K562 (cell line): ENCODE measurements around the gene UGT1A9. TPM values are rescaled to one million over a fixed set of nuclear protein-coding genes. Genes with fewer than 3 reads are reported as not detected.

Experiments used
- ATAC-seq: fragments of 200-7000 bp; cut with Tn5 transposase; 3 replicates; pipeline ENCODE4 v1.9.1; 2020; ENCODE audit warnings: moderate library complexity
- BruUV-seq: library from RNA; stranded (reverse); fragments of 400-500 nt; replicated peaks from 2 replicates; lab custom pipeline; 2021; lab: Mats Ljungman, UMichigan
- CTCF ChIA-PET: fragments of 300-600 bp; formaldehyde crosslinking; extraction: SDS; loops from one replicate; lab custom pipeline; 2021; ENCODE audit warnings: low intra/inter-chr PET ratio; lab: Yijun Ruan, JAX
- POLR2A ChIA-PET: fragments of 300-600, 350-650 bp; sonication (Branson Sonifier 250); formaldehyde crosslinking; extraction: SDS; loops from one replicate; lab custom pipeline; 2021; ENCODE audit warnings: antibody characterized with exemption, inconsistent platforms; lab: Yijun Ruan, JAX
- DNase-seq, 4 experiments: peaks; one replicate each; pipeline versions ENCODE4 v3.0.0 to v3.0.0-alpha.2; 2011 to 2018; ENCODE audit warnings: low spot score in 3 of 4, mixed read lengths in 3 of 4; ENCODE audit errors: extremely low read depth in 1 of 4
- FAIRE-seq: peaks from 2 replicates; lab custom pipeline; 2011; peaks lifted over from hg19 to GRCh38; lab: Jason Lieb, UNC
- H2AFZ ChIP-seq: 2 replicates; pipeline ENCODE4 v1.6.0; 2011; ENCODE audit warnings: low read depth, low read length, control low read depth, inconsistent platforms
- H3K27ac ChIP-seq: fragments of 200-600 bp; 3 replicates; pipeline ENCODE4 v1.8.0; 2011; ENCODE audit warnings: low read depth, mild to moderate bottlenecking, control low read depth, inconsistent platforms, low read length, moderate library complexity, mixed read lengths; ENCODE audit errors: extremely low read depth
- H3K27me3 ChIP-seq, 2 experiments: fragments of 300-600 bp in 1 of 2; 2 replicates in 1 of 2; 3 replicates in 1 of 2; pipeline versions ENCODE4 v1.6.0 to v1.8.0; 2011; ENCODE audit warnings: inconsistent platforms in 2 of 2, low read length in 2 of 2, mild to moderate bottlenecking in 1 of 2, mixed read lengths in 1 of 2, moderate library complexity in 1 of 2; ENCODE audit not compliant: control insufficient read depth in 2 of 2, insufficient read depth in 2 of 2
- H3K36me3 ChIP-seq: fragments of 300-600 bp; 3 replicates; pipeline ENCODE4 v1.8.0; 2011; ENCODE audit warnings: mild to moderate bottlenecking, low read length, inconsistent platforms; ENCODE audit not compliant: control insufficient read depth, insufficient read depth
- H3K4me1 ChIP-seq, 2 experiments: fragments of 200-600 bp in 1 of 2; replicated peaks in 1 of 2; 2 replicates in 1 of 2; 3 replicates in 1 of 2; pipeline versions ENCODE4 v1.5.1 to v1.8.0; 2011; ENCODE audit warnings: inconsistent platforms in 2 of 2, low read length in 2 of 2, mild to moderate bottlenecking in 1 of 2, mixed read lengths in 1 of 2, moderate library complexity in 1 of 2; ENCODE audit not compliant: control insufficient read depth in 2 of 2, insufficient read depth in 2 of 2
- H3K4me2 ChIP-seq: 2 replicates; pipeline ENCODE4 v1.6.1; 2011; ENCODE audit warnings: low read length, control low read depth, inconsistent platforms, mixed read lengths; ENCODE audit not compliant: insufficient read depth
- H3K4me3 ChIP-seq: fragments of 200-600 bp; sonication (generic), shearing (Covaris generic); 2 replicates; pipeline ENCODE4 v1.5.1; 2016; ENCODE audit warnings: control low read depth, inconsistent platforms
- H3K79me2 ChIP-seq: fragments of 200-600 bp; 3 replicates; pipeline ENCODE4 v1.8.0; 2011; ENCODE audit warnings: low read length, inconsistent platforms; ENCODE audit not compliant: control insufficient read depth, insufficient read depth
- H3K9ac ChIP-seq, 2 experiments: 2 replicates each; pipeline versions ENCODE4 v1.6.0 to v1.6.1; 2011; ENCODE audit warnings: low read depth in 2 of 2, low read length in 2 of 2, control low read depth in 1 of 2, inconsistent platforms in 1 of 2, mild to moderate bottlenecking in 1 of 2, mixed read lengths in 1 of 2; ENCODE audit not compliant: insufficient read depth in 1 of 2
- H3K9me1 ChIP-seq: one replicate; pipeline ENCODE4 v1.6.0; 2011; ENCODE audit warnings: inconsistent platforms, mild to moderate bottlenecking, low read length, moderate library complexity; ENCODE audit not compliant: control insufficient read depth, insufficient read depth
- H3K9me3 ChIP-seq: replicated peaks from 2 replicates; pipeline ENCODE4 v1.5.1; 2011; ENCODE audit warnings: low read depth, low read length, inconsistent platforms; ENCODE audit not compliant: control insufficient read depth, insufficient read depth
- H4K20me1 ChIP-seq: replicated peaks from 2 replicates; pipeline ENCODE4 v1.6.1; 2011; ENCODE audit warnings: low read length, inconsistent platforms, mixed read lengths; ENCODE audit not compliant: control insufficient read depth, insufficient read depth
- BCOR ChIP-seq: fragments of 450-650 bp; IDR thresholded peaks from 2 replicates; pipeline ENCODE4 v1.6.1; 2016
- CEBPG ChIP-seq, 3 experiments: fragments of 200-800 bp in 1 of 3; sonication (Bioruptor generic) in 1 of 3; sonication (generic) in 1 of 3; formaldehyde crosslinking in 1 of 3; IDR thresholded peaks in 2 of 3; conservative IDR thresholded peaks in 1 of 3; 2 replicates each; pipeline versions ENCODE4 v1.6.1 to v1.8.0; 2016 to 2022; ENCODE audit warnings: missing compliant biosample characterization in 2 of 3, missing genetic modification characterization in 2 of 3, mild to moderate bottlenecking in 1 of 3, missing genetic modification reagents in 1 of 3
- CHD4 ChIP-seq: fragments of 200-600 bp; sonication (generic); IDR thresholded peaks from 3 replicates; pipeline ENCODE4 v1.6.1; 2012; ENCODE audit warnings: low read depth, mild to moderate bottlenecking, mixed read lengths, low read length, inconsistent platforms; ENCODE audit not compliant: insufficient read depth, insufficient replicate concordance, poor library complexity, severe bottlenecking
- KAT8 ChIP-seq: fragments of 450-650 bp; IDR thresholded peaks from 2 replicates; pipeline ENCODE4 v1.6.1; 2016; ENCODE audit warnings: low read depth, mild to moderate bottlenecking
- MXI1 ChIP-seq: IDR thresholded peaks from 2 replicates; pipeline ENCODE4 v1.6.1; 2011; ENCODE audit warnings: low read depth, mild to moderate bottlenecking, improper control_type of control experiment, low read length
- NR4A1 ChIP-seq, 2 experiments: fragments of 250-450 bp in 1 of 2; fragments of 450-650 bp in 1 of 2; sonication (Bioruptor Pico) in 1 of 2; IDR thresholded peaks; 2 replicates each; pipeline versions ENCODE4 v1.4.0 to v1.6.1; 2016 to 2020; ENCODE audit warnings: mild to moderate bottlenecking in 2 of 2, missing compliant biosample characterization in 1 of 2, missing genetic modification characterization in 1 of 2, moderate library complexity in 1 of 2
- NRF1 ChIP-seq, 2 experiments: fragments of 450-650 bp; IDR thresholded peaks in 1 of 2; conservative IDR thresholded peaks in 1 of 2; 2 replicates each; pipeline ENCODE4 v1.6.1; 2014; ENCODE audit warnings: mild to moderate bottlenecking in 2 of 2
- RFX1 ChIP-seq: fragments of 450-650 bp; IDR thresholded peaks from 2 replicates; pipeline ENCODE4 v1.6.1; 2016; ENCODE audit warnings: mild to moderate bottlenecking, moderate library complexity
- SREBF1 ChIP-seq: fragments of 150-350 bp; IDR thresholded peaks from 2 replicates; pipeline ENCODE4 v1.6.1; 2014; ENCODE audit warnings: antibody characterized with exemption, low read depth, low read length, borderline replicate concordance
- SRSF1 ChIP-seq: fragments of 200-400 bp; formaldehyde crosslinking; IDR thresholded peaks from 2 replicates; pipeline ENCODE4 v1.6.1; 2017; ENCODE audit warnings: mild to moderate bottlenecking, low read depth, low read length, moderate library complexity
- ZKSCAN3 ChIP-seq: fragments of 250-450 bp; sonication (Bioruptor Pico); IDR thresholded peaks from 2 replicates; pipeline ENCODE4 v1.4.0; 2020
- ZNF146 ChIP-seq: IDR thresholded peaks from one replicate; pipeline ENCODE4 v1.6.1; 2018; ENCODE audit warnings: missing compliant biosample characterization; ENCODE audit not compliant: unreplicated experiment
- ZNF324 ChIP-seq: fragments of 250-450 bp; sonication (Bioruptor Pico); IDR thresholded peaks from 2 replicates; pipeline ENCODE4 v1.4.0; 2020; ENCODE audit warnings: mild to moderate bottlenecking
- ZNF384 ChIP-seq: IDR thresholded peaks from 2 replicates; pipeline ENCODE4 v1.6.1; 2012; ENCODE audit warnings: low read depth, low read length, improper control_type of control experiment
- ZNF589 ChIP-seq: fragments of 200-800 bp; sonication (Bioruptor generic); IDR thresholded peaks from 2 replicates; pipeline ENCODE4 v1.6.1; 2016; ENCODE audit warnings: low read depth, missing genetic modification characterization, missing compliant biosample characterization
- ZNF830 ChIP-seq: fragments of 250-450 bp; sonication (Bioruptor Pico); IDR thresholded peaks from 2 replicates; pipeline ENCODE4 v1.5.0; 2021; ENCODE audit warnings: mild to moderate bottlenecking
- WGBS: fragments of 100-300 bp; shearing (Covaris generic); methylation state at CpG from one replicate; pipeline ENCODE4 v1.1.6; 2016; ENCODE audit warnings: low coverage, mixed read lengths; ENCODE audit not compliant: insufficient coverage; ENCODE audit errors: missing lambda C conversion rate; 5-methylcytosine and 5-hydroxymethylcytosine counted together
- in situ Hi-C: fragments of 300-500 bp; cut with MboI; formaldehyde crosslinking; loops from 4 replicates; pipeline ENCODE4 v1.15.0; 2018; ENCODE audit warnings: inconsistent platforms, mixed read lengths
- intact Hi-C: fragments of 100-400 bp; cut with micrococcal nuclease; formaldehyde crosslinking; loops from 2 replicates; pipeline ENCODE4 v1.14.2; 2022
- polyA plus RNA-seq, 8 experiments: library from polyadenylated mRNA; depleted of rRNA in 4 of 8; stranded (reverse) in 5 of 8; unstranded in 3 of 8; fragments of >200 nt; fragmentation: Nextera tagmentation in 2 of 8; fragmentation: Illumina TruSeq in 1 of 8; extraction: Ambion mirVana in 2 of 8; extraction: Trizol in 1 of 8; gene quantifications; 2 replicates each; pipeline versions ENCODE4 v1.2.1 to v1.2.3, GENCODE V29; 2011 to 2014; ENCODE audit warnings: inconsistent platforms in 1 of 8, missing spikeins in 1 of 8
- total RNA-seq, 7 experiments: library from RNA; depleted of rRNA in 6 of 7; stranded (reverse); fragments of >200 nt in 6 of 7; fragmentation: Illumina TruSeq in 2 of 7; extraction: Trizol in 2 of 7; gene quantifications; 2 replicates each; pipeline versions ENCODE4 v1.2.1 to v1.2.3, GENCODE V29; 2011 to 2021; ENCODE audit warnings: low replicate concordance in 1 of 7
- TF ChIP-seq, protein P1 (sequence below): fragments of 450-650 bp; IDR thresholded peaks from 2 replicates; pipeline ENCODE4 v1.6.1; 2016; ENCODE audit warnings: low read depth

Gene UGT1A9
- total and polyA plus RNA-seq, 9 of the 15 experiments (the other 6 are each of a cell fraction or from before 2014, with no cell fraction given) = 0.09 TPM; not detected in 8

DNA sequence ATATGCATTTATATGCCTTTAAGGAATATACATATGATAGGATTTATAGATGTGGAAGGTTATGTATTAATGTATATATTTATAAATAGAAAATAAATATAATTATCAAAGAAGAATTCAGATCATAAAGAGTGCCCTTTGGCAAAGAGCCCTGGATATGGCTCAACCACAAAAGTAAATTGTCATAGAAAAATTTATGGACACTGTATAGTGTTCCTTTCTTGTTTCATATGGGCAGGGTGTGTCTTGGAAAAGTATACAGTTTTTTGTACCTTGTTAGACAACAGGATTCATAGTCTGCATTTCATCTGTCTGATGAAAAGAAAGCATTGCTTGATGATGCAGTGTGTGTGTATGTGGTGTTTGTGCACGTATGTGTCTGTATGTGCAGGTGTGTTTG lies 12.9 kb downstream of the UGT1A9 start:
- ATAC-seq (no peak), FAIRE-seq (no peak), DNase-seq (no peak)
- H3K9ac ChIP-seq = no peak overlapping the region
- H2AFZ ChIP-seq = no peak overlapping the region
- H3K79me2 ChIP-seq = no peaks in the 10 kb centered on the region
- no peaks in the 10 kb centered on the region for H3K9me1 ChIP-seq
- H3K36me3 ChIP-seq = no peaks in the 10 kb centered on the region
- no peaks in the 10 kb centered on the region; the same call in 1 of the 2 replicates for H4K20me1 ChIP-seq
- no peaks in the 10 kb centered on the region; a peak in 1 of 5 replicates for H3K27me3 ChIP-seq
- H3K4me3 ChIP-seq = no peak overlapping the region
- 0% methylated on average over 1 of the region's 1 CpG for WGBS
- in situ Hi-C loops = no loop called here
- BruUV-seq = no TSS peak
- intact Hi-C loops = no loop called here
- H3K27ac ChIP-seq = no peak overlapping the region
- ChIA-PET POLR2A (no interaction called here), CTCF (no interaction called here)
- H3K4me1 ChIP-seq = no peaks in the 10 kb centered on the region
- no peak overlapping the region for H3K4me2 ChIP-seq
- no peaks in the 10 kb centered on the region for H3K9me3 ChIP-seq
- TF ChIP-seq CEBPG (CRISPR knock-in tag; IDR thresholded peaks at IDR 0.05) = no peak
- TF ChIP-seq CEBPG (tag; conservative IDR thresholded peaks at IDR 0.05 in 1 of 2, IDR thresholded peaks at IDR 0.05 in 1 of 2) = no peak
- TF ChIP-seq RFX1 = no peak
- no peak for TF ChIP-seq ZNF324
- no peak for TF ChIP-seq ZKSCAN3 (CRISPR knock-in tag)
- TF ChIP-seq, protein P1, sequence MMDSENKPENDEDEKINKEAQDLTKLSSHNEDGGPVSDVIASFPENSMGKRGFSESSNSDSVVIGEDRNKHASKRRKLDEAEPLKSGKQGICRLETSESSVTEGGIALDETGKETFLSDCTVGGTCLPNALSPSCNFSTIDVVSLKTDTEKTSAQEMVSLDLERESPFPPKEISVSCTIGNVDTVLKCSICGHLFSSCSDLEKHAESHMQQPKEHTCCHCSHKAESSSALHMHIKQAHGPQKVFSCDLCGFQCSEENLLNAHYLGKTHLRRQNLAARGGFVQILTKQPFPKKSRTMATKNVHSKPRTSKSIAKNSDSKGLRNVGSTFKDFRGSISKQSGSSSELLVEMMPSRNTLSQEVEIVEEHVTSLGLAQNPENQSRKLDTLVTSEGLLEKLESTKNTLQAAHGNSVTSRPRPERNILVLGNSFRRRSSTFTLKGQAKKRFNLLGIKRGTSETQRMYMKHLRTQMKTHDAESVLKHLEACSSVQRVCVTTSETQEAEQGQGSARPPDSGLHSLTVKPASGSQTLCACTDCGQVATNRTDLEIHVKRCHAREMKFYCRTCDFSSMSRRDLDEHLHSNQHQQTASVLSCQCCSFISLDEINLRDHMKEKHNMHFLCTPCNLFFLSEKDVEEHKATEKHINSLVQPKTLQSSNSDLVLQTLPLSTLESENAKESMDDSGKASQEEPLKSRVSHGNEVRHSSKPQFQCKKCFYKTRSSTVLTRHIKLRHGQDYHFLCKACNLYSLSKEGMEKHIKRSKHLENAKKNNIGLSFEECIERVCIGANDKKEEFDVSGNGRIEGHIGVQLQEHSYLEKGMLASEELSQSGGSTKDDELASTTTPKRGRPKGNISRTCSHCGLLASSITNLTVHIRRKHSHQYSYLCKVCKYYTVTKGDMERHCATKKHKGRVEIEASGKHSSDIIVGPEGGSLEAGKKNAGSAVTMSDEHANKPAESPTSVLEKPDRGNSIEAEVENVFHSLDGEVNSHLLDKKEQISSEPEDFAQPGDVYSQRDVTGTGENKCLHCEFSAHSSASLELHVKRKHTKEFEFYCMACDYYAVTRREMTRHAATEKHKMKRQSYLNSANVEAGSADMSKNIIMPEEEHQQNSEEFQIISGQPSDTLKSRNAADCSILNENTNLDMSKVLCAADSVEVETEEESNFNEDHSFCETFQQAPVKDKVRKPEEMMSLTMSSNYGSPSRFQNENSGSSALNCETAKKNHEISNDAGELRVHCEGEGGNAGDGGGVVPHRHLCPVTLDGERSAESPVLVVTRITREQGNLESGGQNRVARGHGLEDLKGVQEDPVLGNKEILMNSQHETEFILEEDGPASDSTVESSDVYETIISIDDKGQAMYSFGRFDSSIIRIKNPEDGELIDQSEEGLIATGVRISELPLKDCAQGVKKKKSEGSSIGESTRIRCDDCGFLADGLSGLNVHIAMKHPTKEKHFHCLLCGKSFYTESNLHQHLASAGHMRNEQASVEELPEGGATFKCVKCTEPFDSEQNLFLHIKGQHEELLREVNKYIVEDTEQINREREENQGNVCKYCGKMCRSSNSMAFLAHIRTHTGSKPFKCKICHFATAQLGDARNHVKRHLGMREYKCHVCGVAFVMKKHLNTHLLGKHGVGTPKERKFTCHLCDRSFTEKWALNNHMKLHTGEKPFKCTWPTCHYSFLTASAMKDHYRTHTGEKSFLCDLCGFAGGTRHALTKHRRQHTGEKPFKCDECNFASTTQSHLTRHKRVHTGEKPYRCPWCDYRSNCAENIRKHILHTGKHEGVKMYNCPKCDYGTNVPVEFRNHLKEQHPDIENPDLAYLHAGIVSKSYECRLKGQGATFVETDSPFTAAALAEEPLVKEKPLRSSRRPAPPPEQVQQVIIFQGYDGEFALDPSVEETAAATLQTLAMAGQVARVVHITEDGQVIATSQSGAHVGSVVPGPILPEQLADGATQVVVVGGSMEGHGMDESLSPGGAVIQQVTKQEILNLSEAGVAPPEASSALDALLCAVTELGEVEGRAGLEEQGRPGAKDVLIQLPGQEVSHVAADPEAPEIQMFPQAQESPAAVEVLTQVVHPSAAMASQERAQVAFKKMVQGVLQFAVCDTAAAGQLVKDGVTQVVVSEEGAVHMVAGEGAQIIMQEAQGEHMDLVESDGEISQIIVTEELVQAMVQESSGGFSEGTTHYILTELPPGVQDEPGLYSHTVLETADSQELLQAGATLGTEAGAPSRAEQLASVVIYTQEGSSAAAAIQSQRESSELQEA = no peak
- no peak for TF ChIP-seq ZNF146 (CRISPR knock-in tag)
- TF ChIP-seq MXI1 = no peak
- no peak for TF ChIP-seq ZNF589 (CRISPR knock-in tag)
- no peak for TF ChIP-seq SREBF1
- no peak for TF ChIP-seq NRF1 (conservative IDR thresholded peaks at IDR 0.05 in 1 of 2, IDR thresholded peaks at IDR 0.05 in 1 of 2)
- no peak for TF ChIP-seq ZNF830 (CRISPR knock-in tag)
- no peak for TF ChIP-seq NR4A1 (CRISPR knock-in tag; IDR thresholded peaks at IDR 0.05)
- no peak for TF ChIP-seq NR4A1 (tag; IDR thresholded peaks at IDR 0.05)
- TF ChIP-seq SRSF1 = no peak
- no peak for TF ChIP-seq ZNF384
- TF ChIP-seq KAT8 = no peak
- no peak for TF ChIP-seq CHD4
- no peak for TF ChIP-seq BCOR
